Measurements from ENCODE around the gene OR56A1.
"Not testable (repeated sequence)": the region's sequence is repeated elsewhere in the genome, so short reads cannot be mapped to it uniquely, and the experiment has no call there.

OR56A1 gene, protein sequence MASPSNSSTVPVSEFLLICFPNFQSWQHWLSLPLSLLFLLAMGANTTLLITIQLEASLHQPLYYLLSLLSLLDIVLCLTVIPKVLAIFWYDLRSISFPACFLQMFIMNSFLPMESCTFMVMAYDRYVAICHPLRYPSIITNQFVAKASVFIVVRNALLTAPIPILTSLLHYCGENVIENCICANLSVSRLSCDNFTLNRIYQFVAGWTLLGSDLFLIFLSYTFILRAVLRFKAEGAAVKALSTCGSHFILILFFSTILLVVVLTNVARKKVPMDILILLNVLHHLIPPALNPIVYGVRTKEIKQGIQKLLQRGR

DNA sequence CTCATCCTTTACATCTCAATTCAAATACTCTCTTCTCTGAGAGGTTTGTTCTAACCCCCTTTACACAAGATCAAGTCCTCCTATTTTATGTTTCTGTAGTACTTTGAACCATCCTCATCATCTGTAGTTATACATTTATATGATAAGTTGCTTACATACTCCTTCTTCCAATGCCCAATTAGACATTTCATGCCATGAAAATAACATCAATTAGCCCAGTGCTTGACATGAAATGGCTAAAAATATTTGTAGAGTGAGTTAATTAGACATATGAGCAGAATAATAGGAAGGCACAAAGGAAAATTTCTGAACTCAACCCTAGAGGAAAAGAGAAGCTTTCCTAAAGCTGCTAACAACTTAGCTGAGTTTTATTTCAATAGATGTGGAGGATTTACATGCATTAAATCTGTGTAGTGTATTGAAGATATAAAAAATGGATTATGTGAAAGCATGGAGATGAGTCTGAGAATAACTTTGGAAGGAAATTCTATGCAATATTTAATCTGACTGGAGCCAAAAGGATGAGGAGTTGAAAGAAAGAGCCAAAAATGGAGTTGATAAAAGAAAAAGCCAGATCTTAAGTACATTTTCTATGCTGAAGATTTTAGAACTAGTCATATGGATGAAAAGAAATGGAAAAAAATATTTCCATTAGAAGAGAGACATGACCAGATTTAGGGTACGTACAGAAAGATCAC lies at the start of gene OR56A1:
Gene OR56A1 (minus strand): TSS at position 51 of the 698 bp plus-strand sequence. CDS start 3,066 bp downstream, outside the sequence.
- Histone ChIP-seq H3K36me3 (ENCODE audit: control insufficient read depth, insufficient read depth, low read length, severe bottlenecking) (no peaks in the 10 kb centered on the region), H3K4me3 (ENCODE audit: low read length) (no peak within 1 kb of the TSS), H3K9ac (ENCODE audit: low read length) (no peak within 1 kb of the TSS), H3K4me1 (ENCODE audit: control insufficient read depth, insufficient read depth, low read length) (no peaks in the 10 kb centered on the region), H3K9me3 (ENCODE audit: control insufficient read depth, low read length) (no peaks in the 10 kb centered on the region), H3K27me3 (replicated peaks; ENCODE audit: control insufficient read depth, insufficient read depth, low read length) (peaks cover 3% of the 10 kb centered on the region)
- DNase-seq (ENCODE audit: low read depth) = no peak

GRCh38 chr11:6079463-6079862 lies 48.9 kb upstream of the OR56A1 start:
- Histone ChIP-seq H3K4me3 (ENCODE audit: low read length) (no peak overlapping the region), H3K4me1 (ENCODE audit: control insufficient read depth, insufficient read depth, low read length) (no peaks in the 10 kb centered on the region), H3K27me3 (replicated peaks; ENCODE audit: control insufficient read depth, insufficient read depth, low read length) (no peaks in the 10 kb centered on the region), H3K36me3 (ENCODE audit: control insufficient read depth, insufficient read depth, low read length, severe bottlenecking) (no peaks in the 10 kb centered on the region), H3K9ac (ENCODE audit: low read length) (no peak overlapping the region), H3K9me3 (ENCODE audit: control insufficient read depth, low read length) (peaks cover 11% of the 10 kb centered on the region)
- DNase-seq (ENCODE audit: low read depth) = no peak

DNA sequence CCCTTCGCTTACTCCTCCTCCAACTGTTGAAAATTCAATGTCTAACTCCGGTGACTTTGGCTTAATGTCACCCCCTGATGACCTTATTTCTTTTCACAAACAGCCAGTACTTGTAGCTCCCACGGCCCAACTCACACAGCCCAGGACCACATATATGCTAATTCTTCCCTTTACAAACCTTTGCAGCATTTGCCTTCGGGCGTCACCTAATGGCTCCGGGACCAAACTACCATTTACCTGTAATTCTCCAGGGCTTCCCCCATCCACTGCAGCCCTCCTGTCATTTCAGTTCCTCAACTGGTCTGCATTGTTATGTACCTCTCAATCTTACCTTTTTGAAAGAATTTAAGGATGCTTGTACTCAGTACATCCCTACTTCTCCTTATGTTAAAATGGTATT lies 47.2 kb upstream of the OR56A1 start:
- H3K27me3 ChIP-seq (replicated peaks; ENCODE audit: control insufficient read depth, insufficient read depth, low read length) = no peaks in the 10 kb centered on the region
- H3K9me3 ChIP-seq (ENCODE audit: control insufficient read depth, low read length) = peaks cover 11% of the 10 kb centered on the region
- DNase-seq (ENCODE audit: low read depth) = no peak
- H3K9ac ChIP-seq (ENCODE audit: low read length) = no peak overlapping the region
- no peaks in the 10 kb centered on the region for H3K36me3 ChIP-seq (ENCODE audit: control insufficient read depth, insufficient read depth, low read length, severe bottlenecking)
- H3K4me3 ChIP-seq (ENCODE audit: low read length) = no peak overlapping the region
- no peaks in the 10 kb centered on the region for H3K4me1 ChIP-seq (ENCODE audit: control insufficient read depth, insufficient read depth, low read length)

GRCh38 chr11:6076443-6076842 lies 45.9 kb upstream of the OR56A1 start:
- peaks cover 11% of the 10 kb centered on the region for H3K9me3 ChIP-seq (ENCODE audit: control insufficient read depth, low read length)
- not testable (repeated sequence) for H3K4me1 ChIP-seq (ENCODE audit: control insufficient read depth, insufficient read depth, low read length); H3K27me3 ChIP-seq (replicated peaks; ENCODE audit: control insufficient read depth, insufficient read depth, low read length); H3K4me3 ChIP-seq (ENCODE audit: low read length); H3K36me3 ChIP-seq (ENCODE audit: control insufficient read depth, insufficient read depth, low read length, severe bottlenecking); H3K9ac ChIP-seq (ENCODE audit: low read length); DNase-seq (ENCODE audit: low read depth)

DNA sequence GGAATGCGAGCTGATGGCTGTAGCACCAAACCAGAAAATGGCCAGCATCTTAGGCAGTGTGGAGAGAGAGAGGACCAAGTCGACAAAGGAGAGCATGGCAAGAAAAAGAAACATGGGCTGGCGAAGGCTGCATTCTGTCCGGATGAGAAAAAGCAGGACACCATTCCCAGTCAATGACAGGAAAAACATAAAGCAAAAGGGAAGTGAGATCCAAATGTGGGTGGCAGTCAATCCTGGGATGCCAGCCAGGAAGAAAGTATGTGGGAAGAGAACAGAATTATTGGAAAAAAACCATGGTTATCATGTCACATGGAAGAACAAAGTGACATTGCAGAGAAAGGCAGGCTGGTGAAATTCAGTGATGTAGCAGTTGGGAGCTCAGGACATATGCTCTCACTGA lies 36.9 kb upstream of the OR56A1 start:
- Histone ChIP-seq H3K9me3 (ENCODE audit: control insufficient read depth, low read length) (no peaks in the 10 kb centered on the region), H3K4me3 (ENCODE audit: low read length) (no peak overlapping the region), H3K9ac (ENCODE audit: low read length) (no peak overlapping the region), H3K27me3 (replicated peaks; ENCODE audit: control insufficient read depth, insufficient read depth, low read length) (peaks cover 3% of the 10 kb centered on the region), H3K4me1 (ENCODE audit: control insufficient read depth, insufficient read depth, low read length) (no peaks in the 10 kb centered on the region), H3K36me3 (ENCODE audit: control insufficient read depth, insufficient read depth, low read length, severe bottlenecking) (no peaks in the 10 kb centered on the region)
- no peak for DNase-seq (ENCODE audit: low read depth)

DNA sequence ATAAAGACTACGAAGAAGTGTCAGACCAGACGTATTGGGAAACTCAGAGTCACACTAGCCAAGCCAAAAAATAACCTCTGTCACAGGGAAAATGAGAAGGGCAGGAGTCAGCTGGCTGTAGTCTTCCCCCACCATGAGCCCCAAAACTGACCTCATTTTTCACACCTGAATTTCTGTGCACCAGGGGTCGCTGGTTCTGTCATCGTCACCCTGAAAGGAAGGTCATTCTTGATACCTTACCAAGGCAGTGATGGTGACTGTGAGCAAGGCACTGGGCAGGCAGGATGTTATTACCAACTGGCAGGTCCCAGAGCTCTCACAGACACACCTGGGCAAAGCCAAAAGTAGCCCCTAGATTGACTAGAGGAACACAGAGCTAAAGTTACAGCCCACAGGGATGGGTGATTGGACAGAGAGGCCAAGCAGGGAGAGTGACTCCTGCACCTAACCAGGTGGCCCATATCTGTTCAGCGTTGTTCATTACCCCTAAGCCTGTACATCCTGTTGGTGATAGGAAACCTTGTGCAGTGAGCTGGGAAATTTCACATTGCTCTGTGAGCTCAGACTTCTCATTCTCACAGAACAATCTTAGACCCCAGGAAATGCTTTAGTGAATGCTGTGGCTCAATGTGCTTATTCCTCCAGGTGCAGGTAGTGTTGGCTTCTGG lies 32.3 kb upstream of the OR56A1 start:
- Histone ChIP-seq H3K9me3 (ENCODE audit: control insufficient read depth, low read length) (no peaks in the 10 kb centered on the region), H3K4me3 (ENCODE audit: low read length) (no peak overlapping the region), H3K4me1 (ENCODE audit: control insufficient read depth, insufficient read depth, low read length) (no peaks in the 10 kb centered on the region), H3K9ac (ENCODE audit: low read length) (no peak overlapping the region), H3K36me3 (ENCODE audit: control insufficient read depth, insufficient read depth, low read length, severe bottlenecking) (no peaks in the 10 kb centered on the region), H3K27me3 (replicated peaks; ENCODE audit: control insufficient read depth, insufficient read depth, low read length) (peaks cover 9% of the 10 kb centered on the region)
- DNase-seq (ENCODE audit: low read depth) = no peak

DNA sequence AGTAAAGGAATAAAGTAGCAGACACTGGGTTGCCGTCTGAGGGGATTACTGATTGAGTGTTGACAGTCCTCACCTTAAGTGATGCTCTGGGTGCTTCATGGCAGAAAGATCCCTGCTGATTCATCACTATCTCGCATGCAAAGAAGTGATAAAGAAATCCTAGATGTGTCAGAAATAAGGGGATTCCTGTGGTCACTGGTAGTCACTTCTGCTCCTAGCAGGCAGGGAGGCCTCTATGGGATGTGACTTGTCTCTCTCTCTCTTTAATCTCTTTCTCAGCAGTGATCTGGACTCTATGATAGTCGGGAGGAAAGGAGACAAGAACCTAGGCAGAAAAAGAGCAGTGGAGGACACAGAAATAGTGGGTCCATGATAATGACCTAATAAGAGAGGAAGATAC lies 30.9 kb upstream of the OR56A1 start:
- no peaks in the 10 kb centered on the region for H3K36me3 ChIP-seq (ENCODE audit: control insufficient read depth, insufficient read depth, low read length, severe bottlenecking)
- H3K4me3 ChIP-seq (ENCODE audit: low read length) = no peak overlapping the region
- no peak overlapping the region for H3K9ac ChIP-seq (ENCODE audit: low read length)
- H3K4me1 ChIP-seq (ENCODE audit: control insufficient read depth, insufficient read depth, low read length) = no peaks in the 10 kb centered on the region
- H3K27me3 ChIP-seq (replicated peaks; ENCODE audit: control insufficient read depth, insufficient read depth, low read length) = peaks cover 6% of the 10 kb centered on the region
- no peak for DNase-seq (ENCODE audit: low read depth)
- H3K9me3 ChIP-seq (ENCODE audit: control insufficient read depth, low read length) = no peaks in the 10 kb centered on the region

DNA sequence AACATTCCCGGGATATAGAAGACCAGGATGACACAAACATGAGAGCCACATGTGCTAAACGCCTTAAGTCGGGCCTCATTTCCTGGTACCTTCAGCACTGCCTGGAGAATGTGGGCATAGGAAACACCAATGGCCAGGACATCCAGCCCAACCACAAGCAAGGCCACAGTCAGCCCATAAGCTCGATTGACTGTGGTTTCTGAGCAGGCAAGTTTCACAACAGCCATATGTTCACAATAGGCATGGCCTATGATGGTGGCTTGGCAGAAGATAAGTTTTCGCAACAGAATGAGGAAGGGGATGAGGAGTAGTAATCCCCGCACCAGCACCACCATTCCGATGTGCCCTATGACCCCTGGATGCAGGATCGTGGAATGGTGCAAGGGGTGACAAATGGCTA lies 26.9 kb upstream of the OR56A1 start:
- no peaks in the 10 kb centered on the region for H3K4me1 ChIP-seq (ENCODE audit: control insufficient read depth, insufficient read depth, low read length)
- no peaks in the 10 kb centered on the region for H3K36me3 ChIP-seq (ENCODE audit: control insufficient read depth, insufficient read depth, low read length, severe bottlenecking)
- H3K9ac ChIP-seq (ENCODE audit: low read length) = no peak overlapping the region
- H3K4me3 ChIP-seq (ENCODE audit: low read length) = no peak overlapping the region
- no peak for DNase-seq (ENCODE audit: low read depth)
- H3K9me3 ChIP-seq (ENCODE audit: control insufficient read depth, low read length) = no peaks in the 10 kb centered on the region
- peaks cover 19% of the 10 kb centered on the region for H3K27me3 ChIP-seq (replicated peaks; ENCODE audit: control insufficient read depth, insufficient read depth, low read length)

GRCh38 chr11:6055569-6055968 lies 25.0 kb upstream of the OR56A1 start:
- no peaks in the 10 kb centered on the region for H3K4me1 ChIP-seq (ENCODE audit: control insufficient read depth, insufficient read depth, low read length)
- no peak overlapping the region for H3K4me3 ChIP-seq (ENCODE audit: low read length)
- H3K36me3 ChIP-seq (ENCODE audit: control insufficient read depth, insufficient read depth, low read length, severe bottlenecking) = no peaks in the 10 kb centered on the region
- H3K27me3 ChIP-seq (replicated peaks; ENCODE audit: control insufficient read depth, insufficient read depth, low read length) = peaks cover 17% of the 10 kb centered on the region
- H3K9me3 ChIP-seq (ENCODE audit: control insufficient read depth, low read length) = no peaks in the 10 kb centered on the region
- no peak for DNase-seq (ENCODE audit: low read depth)
- H3K9ac ChIP-seq (ENCODE audit: low read length) = no peak overlapping the region

GRCh38 chr11:6052374-6052773 lies 21.8 kb upstream of the OR56A1 start:
- Histone ChIP-seq H3K4me1 (ENCODE audit: control insufficient read depth, insufficient read depth, low read length) (no peaks in the 10 kb centered on the region), H3K27me3 (replicated peaks; ENCODE audit: control insufficient read depth, insufficient read depth, low read length) (peaks cover 21% of the 10 kb centered on the region), H3K9me3 (ENCODE audit: control insufficient read depth, low read length) (no peaks in the 10 kb centered on the region), H3K36me3 (ENCODE audit: control insufficient read depth, insufficient read depth, low read length, severe bottlenecking) (no peaks in the 10 kb centered on the region), H3K9ac (ENCODE audit: low read length) (no peak overlapping the region), H3K4me3 (ENCODE audit: low read length) (no peak overlapping the region)
- DNase-seq (ENCODE audit: low read depth) = no peak

- no peak for DNase-seq (ENCODE audit: low read depth)
- H3K36me3 ChIP-seq (ENCODE audit: control insufficient read depth, insufficient read depth, low read length, severe bottlenecking) = no peaks in the 10 kb centered on the region
Measured at GRCh38 chr11:6040874-6041273, 10.3 kb upstream of the OR56A1 start.

More at GRCh38 chr11:6040874-6041273, 10.3 kb upstream of the OR56A1 start:
- Histone ChIP-seq H3K9me3 (ENCODE audit: control insufficient read depth, low read length) (no peaks in the 10 kb centered on the region), H3K9ac (ENCODE audit: low read length) (no peak overlapping the region), H3K4me3 (ENCODE audit: low read length) (no peak overlapping the region), H3K27me3 (replicated peaks; ENCODE audit: control insufficient read depth, insufficient read depth, low read length) (no peaks in the 10 kb centered on the region), H3K4me1 (ENCODE audit: control insufficient read depth, insufficient read depth, low read length) (peaks cover 13% of the 10 kb centered on the region)

Data from adipocyte (in vitro differentiated cells).